Glutamatergic neuron (in vitro differentiated cells): ENCODE data around the gene RS1. TPM values are rescaled to one million over a fixed set of nuclear protein-coding genes. Genes with fewer than 3 reads are reported as not detected.

Experiments used
- DNase-seq: peaks from one replicate; pipeline ENCODE4 v3.0.0; 2022
- H3K27ac Mint-ChIP-seq: one replicate; pipeline ENCODE4 v1.8.0; 2020; ENCODE audit warnings: mild to moderate bottlenecking, mixed read lengths, inconsistent platforms; ENCODE audit not compliant: unreplicated experiment
- H3K27me3 Mint-ChIP-seq: one replicate; pipeline ENCODE4 v1.8.0; 2020; ENCODE audit warnings: mild to moderate bottlenecking, moderate library complexity, mixed read lengths, inconsistent platforms; ENCODE audit not compliant: unreplicated experiment
- H3K36me3 Mint-ChIP-seq: one replicate; pipeline ENCODE4 v1.8.0; 2020; ENCODE audit warnings: mild to moderate bottlenecking, mixed read lengths, inconsistent platforms; ENCODE audit not compliant: unreplicated experiment
- H3K4me1 Mint-ChIP-seq: one replicate; pipeline ENCODE4 v1.8.0; 2020; ENCODE audit warnings: mild to moderate bottlenecking, low read depth, mixed read lengths, inconsistent platforms; ENCODE audit not compliant: unreplicated experiment
- H3K4me3 Mint-ChIP-seq: one replicate; pipeline ENCODE4 v1.8.0; 2020; ENCODE audit warnings: mild to moderate bottlenecking, mixed read lengths, inconsistent platforms; ENCODE audit not compliant: unreplicated experiment
- H3K9me3 Mint-ChIP-seq: one replicate; pipeline ENCODE4 v1.8.0; 2020; ENCODE audit warnings: mild to moderate bottlenecking, moderate library complexity, mixed read lengths, inconsistent platforms; ENCODE audit not compliant: unreplicated experiment
- CTCF ChIP-seq: fragments of 200-600 bp; sonication (generic); IDR thresholded peaks from one replicate; pipeline ENCODE4 v1.5.0; 2021; ENCODE audit not compliant: partially characterized antibody, unreplicated experiment
- total RNA-seq: library from RNA; stranded (reverse); fragmentation: NEBNext Ultra II Directional; extraction: Animal tissue kit (Norgen Biotek cat#: 25700); gene quantifications from one replicate; pipeline ENCODE4 v1.2.1, GENCODE V29; 2021; ENCODE audit not compliant: unreplicated experiment

The RS1 gene
- total RNA-seq, 1 donor from 2014 or later, result not detected

DNA sequence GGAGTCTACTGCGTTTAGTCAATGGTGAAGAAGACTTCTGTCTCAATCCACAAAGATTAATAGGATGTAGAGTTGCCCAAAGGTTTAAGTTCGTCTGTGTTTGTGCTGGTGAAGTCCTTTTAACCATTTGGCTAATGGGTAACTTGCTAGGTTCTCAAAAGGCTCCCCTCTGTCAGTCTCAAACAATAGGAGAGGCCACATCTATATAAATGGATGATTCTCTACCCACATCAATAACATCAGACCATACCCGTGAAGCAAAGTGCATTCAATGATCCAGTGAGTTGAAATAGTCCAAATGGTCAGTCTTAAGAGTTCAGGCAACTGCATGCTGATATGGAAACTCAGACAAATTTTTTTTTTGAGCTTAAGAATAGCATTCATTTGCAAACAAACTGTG, 28.1 kb downstream of the RS1 start:
- no peak overlapping the region for H3K4me3 Mint-ChIP-seq
- TF ChIP-seq CTCF, result no peak
- DNase-seq, result no peak
- H3K36me3 Mint-ChIP-seq, result no peaks in the 10 kb centered on the region
- H3K27me3 Mint-ChIP-seq, result no peaks in the 10 kb centered on the region
- H3K9me3 Mint-ChIP-seq, result peaks cover 1% of the 10 kb centered on the region
- no peak overlapping the region for H3K27ac Mint-ChIP-seq
- H3K4me1 Mint-ChIP-seq, result peaks cover 3% of the 10 kb centered on the region

DNA sequence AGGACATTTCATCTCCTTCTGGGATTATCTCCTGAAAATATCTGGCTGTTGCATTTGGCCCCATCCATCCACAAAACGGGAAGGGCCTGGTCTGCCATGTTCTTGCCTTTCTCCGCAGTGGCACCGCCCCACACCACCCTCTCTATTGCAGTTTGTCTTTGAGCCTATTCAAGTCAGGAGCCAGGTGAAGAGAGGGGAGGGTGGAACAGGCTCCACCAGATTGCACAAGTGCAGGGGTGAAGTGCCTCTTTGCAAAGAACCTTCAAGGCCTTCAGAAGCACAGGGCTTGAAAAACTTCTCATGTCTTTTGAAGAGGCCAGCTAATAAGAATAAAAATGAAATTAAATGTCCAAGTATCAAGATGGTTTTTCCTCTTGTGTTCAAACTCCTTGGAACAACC, 28.7 kb downstream of the RS1 start:
- H3K27me3 Mint-ChIP-seq, result no peaks in the 10 kb centered on the region
- no peaks in the 10 kb centered on the region for H3K36me3 Mint-ChIP-seq
- TF ChIP-seq CTCF, result no peak
- no peak overlapping the region for H3K4me3 Mint-ChIP-seq
- no peak for DNase-seq
- H3K4me1 Mint-ChIP-seq, result peaks cover 3% of the 10 kb centered on the region
- H3K9me3 Mint-ChIP-seq, result peaks cover 1% of the 10 kb centered on the region
- no peak overlapping the region for H3K27ac Mint-ChIP-seq

- Mint-ChIP-seq H3K27me3 (no peaks in the 10 kb centered on the region), H3K4me3 (no peak overlapping the region), H3K4me1 (peaks cover 3% of the 10 kb centered on the region), H3K9me3 (peaks cover 1% of the 10 kb centered on the region), H3K27ac (peak overlapping the region; percentile 70), H3K36me3 (no peaks in the 10 kb centered on the region)
- no peak for TF ChIP-seq CTCF
- DNase-seq, result peak; percentile 72
Observed at GRCh38 chrX:18640686-18641085, 31.2 kb downstream of the RS1 start.

GRCh38 chrX:18639280-18639679, 32.6 kb downstream of the RS1 start:
- H3K27ac Mint-ChIP-seq, result no peak overlapping the region
- H3K4me1 Mint-ChIP-seq, result peaks cover 3% of the 10 kb centered on the region
- no peak for TF ChIP-seq CTCF
- no peaks in the 10 kb centered on the region for H3K36me3 Mint-ChIP-seq
- DNase-seq, result no peak
- H3K9me3 Mint-ChIP-seq, result no peaks in the 10 kb centered on the region
- no peaks in the 10 kb centered on the region for H3K27me3 Mint-ChIP-seq
- no peak overlapping the region for H3K4me3 Mint-ChIP-seq

- Mint-ChIP-seq H3K27ac (no peak overlapping the region), H3K27me3 (no peaks in the 10 kb centered on the region), H3K9me3 (no peaks in the 10 kb centered on the region)
Observed at GRCh38 chrX:18638398-18638797, 33.5 kb downstream of the RS1 start.

More at GRCh38 chrX:18638398-18638797, 33.5 kb downstream of the RS1 start:
- TF ChIP-seq CTCF, result no peak
- no peak for DNase-seq
- Mint-ChIP-seq H3K36me3 (no peaks in the 10 kb centered on the region), H3K4me3 (no peak overlapping the region), H3K4me1 (peaks cover 3% of the 10 kb centered on the region)
